Prostate gland (tissue), 2 donors: ENCODE results near the gene NKAP. TPM values are rescaled to one million over a fixed set of nuclear protein-coding genes. Genes with fewer than 3 reads are reported as not detected.

Experiments
- DNase-seq: peaks from one replicate; pipeline ENCODE4 v3.0.0-alpha.2; 2019; ENCODE audit warnings: low spot score
- H3K27ac ChIP-seq, 2 donors: fragments of 200-600 bp; sonication (generic); 2 replicates each; pipeline ENCODE4 v1.5.1; 2017 to 2019
- H3K27me3 ChIP-seq: fragments of 200-600 bp; sonication (generic); replicated peaks from 2 replicates; pipeline ENCODE4 v1.5.1; 2019; ENCODE audit not compliant: insufficient read depth
- H3K36me3 ChIP-seq, 2 donors: fragments of 200-600 bp; sonication (generic); 1 replicate in 1 of 2; 2 replicates in 1 of 2; pipeline versions ENCODE4 v1.5.1 to v1.8.1; 2017 to 2019
- H3K4me1 ChIP-seq: fragments of 200-600 bp; sonication (generic); replicated peaks from 2 replicates; pipeline ENCODE4 v1.5.1; 2019
- H3K4me3 ChIP-seq, 2 donors: fragments of 200-600 bp; sonication (generic); 2 replicates each; pipeline ENCODE4 v1.5.1; 2017 to 2019
- H3K9me3 ChIP-seq: fragments of 200-600 bp; sonication (generic); 2 replicates; pipeline ENCODE4 v1.5.1; 2017
- POLR2A ChIP-seq: fragments of 450-650 bp; IDR thresholded peaks from one replicate; pipeline ENCODE4 v1.6.1; 2016; ENCODE audit warnings: antibody characterized with exemption, mild to moderate bottlenecking
- POLR2AphosphoS5 ChIP-seq: sonication (generic); formaldehyde crosslinking; IDR thresholded peaks from one replicate; pipeline ENCODE4 v1.6.1; 2017; ENCODE audit warnings: antibody characterized with exemption
- WGBS: methylation state at CpG from one replicate; pipeline ENCODE4 v1.1.5; 2018; 5-methylcytosine and 5-hydroxymethylcytosine counted together
- intact Hi-C: fragments of 100-400 bp; cut with DNase I; formaldehyde crosslinking; loops from one replicate; pipeline ENCODE4 v1.14.2; 2022
- total RNA-seq, 2 donors: library from RNA; depleted of rRNA; stranded (reverse); fragments of >200 nt; gene quantifications; one replicate each; pipeline ENCODE4 v1.1.0, GENCODE V29; 2016
- TF ChIP-seq, protein P1 (sequence below), 4 experiments: fragments of 200-600 bp in 2 of 4; fragments of 450-650 bp in 2 of 4; sonication (generic) in 2 of 4; IDR thresholded peaks; 1 replicate in 3 of 4; 2 replicates in 1 of 4; pipeline ENCODE4 v1.5.1; 2016 to 2019; ENCODE audit warnings: antibody characterized with exemption in 4 of 4, mild to moderate bottlenecking in 2 of 4, moderate library complexity in 2 of 4

Gene NKAP
- total RNA-seq = 10 to 100 TPM in 1 of 2 donors, 1 to 10 TPM in 1; 6.4 to 12.0 TPM

GRCh38 chrX:119943185-119943988, at the start of gene NKAP:
Gene NKAP, minus strand, starts transcription at chrX:119943751. Its CDS starts 146 bp downstream, at chrX:119943605.
- 0% methylated on average over 17 of the region's 59 CpGs for WGBS
- TF ChIP-seq POLR2AphosphoS5 = peak; percentile 90
- peak; percentile 31 for TF ChIP-seq POLR2A
- TF ChIP-seq, protein P1, sequence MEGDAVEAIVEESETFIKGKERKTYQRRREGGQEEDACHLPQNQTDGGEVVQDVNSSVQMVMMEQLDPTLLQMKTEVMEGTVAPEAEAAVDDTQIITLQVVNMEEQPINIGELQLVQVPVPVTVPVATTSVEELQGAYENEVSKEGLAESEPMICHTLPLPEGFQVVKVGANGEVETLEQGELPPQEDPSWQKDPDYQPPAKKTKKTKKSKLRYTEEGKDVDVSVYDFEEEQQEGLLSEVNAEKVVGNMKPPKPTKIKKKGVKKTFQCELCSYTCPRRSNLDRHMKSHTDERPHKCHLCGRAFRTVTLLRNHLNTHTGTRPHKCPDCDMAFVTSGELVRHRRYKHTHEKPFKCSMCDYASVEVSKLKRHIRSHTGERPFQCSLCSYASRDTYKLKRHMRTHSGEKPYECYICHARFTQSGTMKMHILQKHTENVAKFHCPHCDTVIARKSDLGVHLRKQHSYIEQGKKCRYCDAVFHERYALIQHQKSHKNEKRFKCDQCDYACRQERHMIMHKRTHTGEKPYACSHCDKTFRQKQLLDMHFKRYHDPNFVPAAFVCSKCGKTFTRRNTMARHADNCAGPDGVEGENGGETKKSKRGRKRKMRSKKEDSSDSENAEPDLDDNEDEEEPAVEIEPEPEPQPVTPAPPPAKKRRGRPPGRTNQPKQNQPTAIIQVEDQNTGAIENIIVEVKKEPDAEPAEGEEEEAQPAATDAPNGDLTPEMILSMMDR (IDR thresholded peaks at IDR 0.05) = peak in 1 of 4 experiments; percentile 6
- intact Hi-C loops = no loop called here

GRCh38 chrX:119991005-119991787, 47.6 kb upstream of the NKAP start:
- H3K36me3 ChIP-seq = no peaks in the 10 kb centered on the region

More at GRCh38 chrX:119943185-119943988, at the start of gene NKAP:
- Histone ChIP-seq H3K27ac (peak within 1 kb of the TSS; percentile 82 to 84), H3K27me3 (no peaks in the 10 kb centered on the region), H3K9me3 (no peaks in the 10 kb centered on the region), H3K36me3 (no peaks in the 10 kb centered on the region), H3K4me1 (no peaks in the 10 kb centered on the region), H3K4me3 (peak within 1 kb of the TSS; percentile 56 to 57)
- peak; percentile 69 for DNase-seq

GRCh38 chrX:119990556-119991004, 47.0 kb upstream of the NKAP start:
- H3K4me1 ChIP-seq = no peaks in the 10 kb centered on the region
- H3K4me3 ChIP-seq = no peak overlapping the region
- no peak overlapping the region for H3K27ac ChIP-seq
- intact Hi-C loops = no loop called here
- H3K27me3 ChIP-seq = no peaks in the 10 kb centered on the region
- no peak for DNase-seq
- H3K9me3 ChIP-seq = no peaks in the 10 kb centered on the region
- H3K36me3 ChIP-seq = no peaks in the 10 kb centered on the region
- TF ChIP-seq POLR2AphosphoS5 (no peak), POLR2A (no peak)
- TF ChIP-seq, protein P1 (IDR thresholded peaks at IDR 0.05) = no peak
- WGBS = 2% methylated on average over 24 of the region's 34 CpGs

More at GRCh38 chrX:119991005-119991787, 47.6 kb upstream of the NKAP start:
- DNase-seq = no peak
- 5% methylated on average over 30 of the region's 48 CpGs for WGBS
- H3K27ac ChIP-seq = no peak overlapping the region
- no peaks in the 10 kb centered on the region for H3K9me3 ChIP-seq
- no peak for TF ChIP-seq POLR2AphosphoS5
- TF ChIP-seq, protein P1 (IDR thresholded peaks at IDR 0.05) = no peak
- no peaks in the 10 kb centered on the region for H3K27me3 ChIP-seq
- H3K4me1 ChIP-seq = no peaks in the 10 kb centered on the region
- H3K4me3 ChIP-seq = no peak overlapping the region
- intact Hi-C loops = no loop called here

- 8% methylated on average over 12 of the region's 18 CpGs for WGBS
- no peak for DNase-seq
- Histone ChIP-seq H3K27me3 (no peaks in the 10 kb centered on the region), H3K9me3 (no peaks in the 10 kb centered on the region), H3K36me3 (no peaks in the 10 kb centered on the region), H3K4me3 (no peak overlapping the region), H3K4me1 (no peaks in the 10 kb centered on the region), H3K27ac (no peak overlapping the region)
- intact Hi-C loops = no loop called here
- TF ChIP-seq, protein P1 (IDR thresholded peaks at IDR 0.05) = no peak
These were observed 46.5 kb upstream of the NKAP start for GRCh38 chrX:119989905-119990555.
